ENCODE data around the gene RAB11FIP2. TPM values are rescaled to one million over a fixed set of nuclear protein-coding genes. Genes with fewer than 3 reads are reported as not detected.

RAB11FIP2 gene
- total RNA-seq, 1 donor from 2014 or later, result 13.1 TPM

- intact Hi-C loops (cut with micrococcal nuclease), result no loop called here
- ATAC-seq, result no peak
- DNase-seq, result no peak
Measured at GRCh38 chr10:117991701-117992100, 55.0 kb downstream of the RAB11FIP2 start.

GRCh38 chr10:117989962-117990361 is 56.8 kb downstream of the RAB11FIP2 start:
- no peak for ATAC-seq
- intact Hi-C loops (cut with micrococcal nuclease), result no loop called here
- no peak for DNase-seq

GRCh38 chr10:117988814-117989213 is 57.9 kb downstream of the RAB11FIP2 start:
- intact Hi-C loops (cut with micrococcal nuclease), result no loop called here
- DNase-seq (no peak), ATAC-seq (no peak)

GRCh38 chr10:117987244-117987909 is 59.4 kb downstream of the RAB11FIP2 start:
- ATAC-seq (no peak), DNase-seq (no peak)
- intact Hi-C loops (cut with micrococcal nuclease), result no loop called here

- intact Hi-C loops (cut with micrococcal nuclease), result no loop called here
Measured at GRCh38 chr10:117983961-117984360, 62.8 kb downstream of the RAB11FIP2 start.

GRCh38 chr10:117980755-117981702 is 65.7 kb downstream of the RAB11FIP2 start:
- intact Hi-C loops (cut with micrococcal nuclease), result no loop called here
- no peak for ATAC-seq
- no peak for DNase-seq

More at GRCh38 chr10:117983961-117984360, 62.8 kb downstream of the RAB11FIP2 start:
- DNase-seq (no peak), ATAC-seq (no peak)

- intact Hi-C loops (cut with micrococcal nuclease), result no loop called here
- DNase-seq (no peak), ATAC-seq (no peak)
Measured at GRCh38 chr10:117980216-117980615, 66.5 kb downstream of the RAB11FIP2 start.

GRCh38 chr10:117972168-117972837 is 74.4 kb downstream of the RAB11FIP2 start:
- DNase-seq, result no peak
- ATAC-seq, result peak; percentile 91
- intact Hi-C loops (cut with micrococcal nuclease), result no loop called here

- no peak for DNase-seq
- ATAC-seq, result no peak
- intact Hi-C loops (cut with micrococcal nuclease), result no loop called here
Measured at GRCh38 chr10:117970962-117971361, 75.8 kb downstream of the RAB11FIP2 start.

GRCh38 chr10:117969592-117969991 is 77.1 kb downstream of the RAB11FIP2 start:
- ATAC-seq (no peak), DNase-seq (no peak)
- intact Hi-C loops (cut with micrococcal nuclease), result no loop called here

GRCh38 chr10:117968354-117969182 is 78.2 kb downstream of the RAB11FIP2 start:
- ATAC-seq, result no peak
- DNase-seq, result no peak
- intact Hi-C loops (cut with micrococcal nuclease), result no loop called here

GRCh38 chr10:117967149-117967650 is 79.5 kb downstream of the RAB11FIP2 start:
- no peak for ATAC-seq
- DNase-seq, result no peak
- intact Hi-C loops (cut with micrococcal nuclease), result no loop called here

- ATAC-seq, result no peak
- DNase-seq, result no peak
- intact Hi-C loops (cut with micrococcal nuclease), result no loop called here
Measured at GRCh38 chr10:117965984-117966383, 80.8 kb downstream of the RAB11FIP2 start.

- DNase-seq (no peak), ATAC-seq (no peak)
- intact Hi-C loops (cut with micrococcal nuclease), result no loop called here
Measured at GRCh38 chr10:117964536-117964935, 82.2 kb downstream of the RAB11FIP2 start.

GRCh38 chr10:117960345-117960935 is 86.3 kb downstream of the RAB11FIP2 start:
- intact Hi-C loops (cut with micrococcal nuclease), result no loop called here
- ATAC-seq (peak; percentile 32), DNase-seq (no peak)

- ATAC-seq (no peak), DNase-seq (no peak)
- intact Hi-C loops (cut with micrococcal nuclease), result no loop called here
Measured at GRCh38 chr10:117956972-117957371, 89.8 kb downstream of the RAB11FIP2 start.

- ATAC-seq (no peak), DNase-seq (no peak)
- intact Hi-C loops (cut with micrococcal nuclease), result no loop called here
Measured at GRCh38 chr10:117955176-117955575, 91.6 kb downstream of the RAB11FIP2 start.
